ENCODE results near the gene LTBP1.
"Not testable (repeated sequence)": the region's sequence is repeated elsewhere in the genome, so short reads cannot be mapped to it uniquely, and the experiment has no call there.

LTBP1 gene, protein sequence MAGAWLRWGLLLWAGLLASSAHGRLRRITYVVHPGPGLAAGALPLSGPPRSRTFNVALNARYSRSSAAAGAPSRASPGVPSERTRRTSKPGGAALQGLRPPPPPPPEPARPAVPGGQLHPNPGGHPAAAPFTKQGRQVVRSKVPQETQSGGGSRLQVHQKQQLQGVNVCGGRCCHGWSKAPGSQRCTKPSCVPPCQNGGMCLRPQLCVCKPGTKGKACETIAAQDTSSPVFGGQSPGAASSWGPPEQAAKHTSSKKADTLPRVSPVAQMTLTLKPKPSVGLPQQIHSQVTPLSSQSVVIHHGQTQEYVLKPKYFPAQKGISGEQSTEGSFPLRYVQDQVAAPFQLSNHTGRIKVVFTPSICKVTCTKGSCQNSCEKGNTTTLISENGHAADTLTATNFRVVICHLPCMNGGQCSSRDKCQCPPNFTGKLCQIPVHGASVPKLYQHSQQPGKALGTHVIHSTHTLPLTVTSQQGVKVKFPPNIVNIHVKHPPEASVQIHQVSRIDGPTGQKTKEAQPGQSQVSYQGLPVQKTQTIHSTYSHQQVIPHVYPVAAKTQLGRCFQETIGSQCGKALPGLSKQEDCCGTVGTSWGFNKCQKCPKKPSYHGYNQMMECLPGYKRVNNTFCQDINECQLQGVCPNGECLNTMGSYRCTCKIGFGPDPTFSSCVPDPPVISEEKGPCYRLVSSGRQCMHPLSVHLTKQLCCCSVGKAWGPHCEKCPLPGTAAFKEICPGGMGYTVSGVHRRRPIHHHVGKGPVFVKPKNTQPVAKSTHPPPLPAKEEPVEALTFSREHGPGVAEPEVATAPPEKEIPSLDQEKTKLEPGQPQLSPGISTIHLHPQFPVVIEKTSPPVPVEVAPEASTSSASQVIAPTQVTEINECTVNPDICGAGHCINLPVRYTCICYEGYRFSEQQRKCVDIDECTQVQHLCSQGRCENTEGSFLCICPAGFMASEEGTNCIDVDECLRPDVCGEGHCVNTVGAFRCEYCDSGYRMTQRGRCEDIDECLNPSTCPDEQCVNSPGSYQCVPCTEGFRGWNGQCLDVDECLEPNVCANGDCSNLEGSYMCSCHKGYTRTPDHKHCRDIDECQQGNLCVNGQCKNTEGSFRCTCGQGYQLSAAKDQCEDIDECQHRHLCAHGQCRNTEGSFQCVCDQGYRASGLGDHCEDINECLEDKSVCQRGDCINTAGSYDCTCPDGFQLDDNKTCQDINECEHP (N-terminal part only)

DNA sequence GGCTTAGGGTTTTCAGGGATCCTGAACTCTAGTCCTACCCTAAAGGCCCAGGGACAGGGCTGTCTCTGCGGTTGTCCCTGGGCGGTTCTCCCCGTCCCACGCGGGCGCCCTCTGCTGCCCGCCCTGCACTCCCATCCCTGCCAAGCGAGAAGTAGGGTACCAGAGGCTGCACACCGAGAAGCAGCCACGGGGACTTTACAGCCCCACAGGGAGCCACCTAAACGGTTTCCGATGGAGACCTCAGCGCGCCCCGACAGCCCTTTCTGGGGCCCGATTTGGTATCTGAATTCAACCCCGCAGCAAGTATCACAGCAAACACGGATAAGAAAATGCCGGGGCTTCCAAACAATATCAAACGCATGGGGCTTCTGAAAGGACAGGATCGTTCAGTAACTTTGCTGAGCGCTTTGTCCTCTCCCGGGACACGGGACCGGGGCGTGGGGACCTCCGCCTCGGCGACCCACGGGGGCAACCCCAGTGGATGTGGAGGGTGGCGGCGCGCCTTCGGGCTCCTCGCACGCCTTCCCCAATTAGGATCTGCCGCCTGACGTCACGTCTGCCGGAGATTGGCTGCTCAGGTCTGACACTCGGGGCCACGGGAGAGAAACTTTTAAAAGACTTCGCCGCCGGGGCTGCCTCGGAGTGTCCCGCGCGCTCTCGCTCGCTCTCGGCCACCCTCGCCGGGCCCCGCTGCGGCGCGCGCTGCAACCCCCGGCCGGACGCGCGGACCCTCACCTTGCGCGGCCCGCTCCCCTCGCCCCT is at the start of gene LTBP1:
LTBP1 (plus strand) TSS at position 640 of the 762 bp plus-strand sequence. CDS start 372 bp downstream, outside the sequence.
- in situ Hi-C loops (cut with MboI; ENCODE audit: low sequenced_read_pairs): no loop called here

DNA sequence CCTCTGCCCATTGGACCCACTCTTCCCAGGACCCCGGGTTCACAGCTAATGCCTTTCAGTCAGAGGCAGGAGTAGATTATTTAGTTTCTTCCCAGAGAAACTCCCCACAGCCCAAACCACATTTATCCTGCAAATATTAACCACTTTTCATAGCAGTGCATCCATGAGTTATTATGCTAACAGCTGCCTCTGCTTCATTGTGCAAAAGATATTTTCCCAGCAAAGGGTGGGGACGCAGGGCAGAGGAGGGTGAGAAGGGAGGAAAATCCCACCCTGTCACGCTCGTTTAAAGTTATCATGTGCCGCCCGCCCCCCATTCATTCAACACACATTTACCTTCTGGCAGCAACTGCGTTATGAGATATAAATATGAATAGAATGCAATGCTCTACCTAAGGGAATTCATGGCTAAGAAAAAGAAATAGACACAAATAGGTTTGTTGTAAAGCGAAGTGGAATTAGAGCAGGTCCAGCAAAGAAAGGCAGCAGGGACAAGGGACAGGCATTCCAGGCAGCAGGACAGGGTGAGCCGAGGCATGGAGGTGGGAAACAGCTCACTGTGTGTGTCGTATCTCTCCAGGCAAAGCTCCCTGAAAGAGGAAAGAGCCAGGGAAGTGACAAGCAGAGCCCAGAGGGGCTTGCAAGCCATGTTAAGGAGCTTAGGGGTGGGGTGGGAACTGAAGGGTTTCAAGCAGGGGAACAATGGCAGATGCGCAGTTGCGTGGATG is 46.3 kb upstream of the LTBP1 start:
- in situ Hi-C loops (cut with MboI; ENCODE audit: low sequenced_read_pairs): no loop called here

DNA sequence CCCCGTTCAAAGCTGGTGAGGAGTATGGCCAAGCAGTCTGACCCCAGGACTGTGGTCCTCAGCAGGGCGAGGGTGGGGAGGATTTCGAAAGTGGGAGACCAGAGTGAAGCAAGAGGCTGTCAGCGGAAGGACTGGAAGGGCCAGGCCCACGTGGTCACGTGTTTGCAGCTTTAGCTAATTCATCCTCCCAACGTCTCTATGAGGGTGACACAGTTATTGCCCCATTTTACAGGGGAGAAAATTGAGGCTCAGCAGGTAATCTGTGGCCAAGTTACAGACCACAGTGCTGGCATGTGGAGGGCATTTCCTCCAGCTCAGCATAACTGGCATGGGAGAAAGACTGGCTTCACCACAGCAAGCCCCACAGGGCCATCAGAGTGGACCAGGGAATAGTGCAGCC is 45.4 kb upstream of the LTBP1 start:
- in situ Hi-C loops (cut with MboI; ENCODE audit: low sequenced_read_pairs): no loop called here

DNA sequence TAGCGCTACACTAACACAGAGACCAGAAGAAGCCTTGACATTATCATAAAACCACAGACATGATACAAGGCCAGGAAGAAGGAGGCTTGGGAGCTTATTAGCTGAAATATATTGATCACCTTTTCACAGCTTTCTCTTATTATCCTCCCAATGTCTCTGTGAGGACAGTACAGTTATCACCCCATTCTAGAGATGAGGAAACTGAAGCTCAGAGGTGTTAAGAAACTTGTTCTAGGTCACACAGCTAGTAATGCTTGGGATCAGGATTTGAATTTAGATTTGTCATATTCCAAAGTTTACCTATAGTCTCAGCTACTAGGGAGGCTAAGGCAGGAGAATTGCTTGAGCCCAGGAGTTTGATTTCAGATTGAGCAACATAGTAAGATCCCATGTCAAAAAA is 44.6 kb upstream of the LTBP1 start:
- in situ Hi-C loops (cut with MboI; ENCODE audit: low sequenced_read_pairs): no loop called here

DNA sequence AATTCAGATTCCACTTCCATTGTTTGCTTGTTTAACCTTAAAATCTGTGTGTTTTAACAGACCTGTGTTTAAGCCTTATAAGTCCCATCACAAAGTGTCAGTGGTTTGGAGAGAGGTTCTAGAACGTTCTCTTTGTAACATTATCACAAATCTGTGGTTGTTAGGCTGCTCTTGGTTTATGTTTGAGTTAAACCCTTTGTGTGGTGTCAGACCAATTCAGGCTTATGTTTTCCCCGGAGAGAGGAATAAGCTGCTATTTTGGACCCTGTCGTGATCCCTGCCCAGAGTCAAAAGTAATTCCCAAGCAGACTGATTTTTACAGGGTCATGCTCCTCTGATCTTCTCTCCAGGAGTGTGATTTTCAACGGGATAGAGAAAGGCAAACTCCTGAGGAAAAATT is 43.8 kb upstream of the LTBP1 start:
- in situ Hi-C loops (cut with MboI; ENCODE audit: low sequenced_read_pairs): no loop called here

DNA sequence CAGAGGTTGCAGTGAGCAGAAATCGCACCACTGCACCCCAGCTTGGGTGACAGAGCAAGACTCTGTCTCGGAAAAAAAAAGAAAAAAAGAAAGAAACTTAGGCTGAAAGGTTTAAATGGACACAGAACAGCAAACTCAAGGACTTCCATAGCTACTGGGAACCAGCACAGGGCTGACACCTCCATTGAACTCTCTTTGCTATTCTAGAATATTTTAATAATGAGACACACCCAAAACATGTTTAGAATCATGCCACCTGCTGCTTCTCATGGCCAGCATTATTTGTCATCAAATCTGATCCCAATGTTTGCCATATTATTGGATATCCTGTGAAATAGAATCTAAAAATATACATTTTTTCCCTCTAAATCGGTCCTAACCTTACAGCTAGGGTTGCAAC is 42.7 kb upstream of the LTBP1 start:
- in situ Hi-C loops (cut with MboI; ENCODE audit: low sequenced_read_pairs): no loop called here

DNA sequence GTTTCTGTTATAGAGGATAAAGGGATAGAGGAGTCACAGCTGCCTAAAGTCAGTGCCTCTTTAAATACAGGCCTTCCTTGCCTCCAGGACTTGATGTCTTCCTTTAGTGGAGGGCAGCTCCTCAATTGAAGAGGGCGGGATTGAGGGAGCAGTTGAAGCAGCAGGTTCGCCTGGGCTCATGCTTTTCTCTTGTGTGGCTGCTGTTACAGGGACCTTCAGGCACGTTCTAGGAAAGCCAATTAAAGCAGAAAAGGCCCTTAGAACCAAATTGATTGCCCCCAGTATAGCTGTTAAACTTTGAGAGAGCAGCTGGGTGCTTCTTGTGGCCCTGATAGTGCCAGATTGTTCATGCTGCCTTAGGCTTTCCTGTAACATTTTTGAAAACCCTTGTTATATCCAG is 42.0 kb upstream of the LTBP1 start:
- in situ Hi-C loops (cut with MboI; ENCODE audit: low sequenced_read_pairs): no loop called here

DNA sequence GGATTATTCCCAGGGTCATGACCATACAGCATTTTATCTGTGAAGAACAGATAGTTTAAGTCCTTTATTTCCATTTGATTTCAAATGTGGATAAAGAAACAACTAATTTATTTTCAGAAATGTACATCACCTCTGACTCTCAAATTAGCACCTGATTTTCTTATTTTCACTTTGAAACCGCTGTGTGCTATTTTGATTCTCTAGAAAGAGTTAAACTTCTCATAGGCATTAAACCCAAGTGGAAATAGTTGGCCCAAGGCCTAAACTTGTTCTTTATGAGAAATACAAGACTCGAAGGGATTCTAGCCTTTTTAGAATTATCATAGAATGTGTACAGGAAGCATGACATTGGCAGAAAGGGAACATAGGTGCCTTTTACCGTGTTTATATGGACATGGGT is 41.5 kb upstream of the LTBP1 start:
- in situ Hi-C loops (cut with MboI; ENCODE audit: low sequenced_read_pairs): no loop called here

DNA sequence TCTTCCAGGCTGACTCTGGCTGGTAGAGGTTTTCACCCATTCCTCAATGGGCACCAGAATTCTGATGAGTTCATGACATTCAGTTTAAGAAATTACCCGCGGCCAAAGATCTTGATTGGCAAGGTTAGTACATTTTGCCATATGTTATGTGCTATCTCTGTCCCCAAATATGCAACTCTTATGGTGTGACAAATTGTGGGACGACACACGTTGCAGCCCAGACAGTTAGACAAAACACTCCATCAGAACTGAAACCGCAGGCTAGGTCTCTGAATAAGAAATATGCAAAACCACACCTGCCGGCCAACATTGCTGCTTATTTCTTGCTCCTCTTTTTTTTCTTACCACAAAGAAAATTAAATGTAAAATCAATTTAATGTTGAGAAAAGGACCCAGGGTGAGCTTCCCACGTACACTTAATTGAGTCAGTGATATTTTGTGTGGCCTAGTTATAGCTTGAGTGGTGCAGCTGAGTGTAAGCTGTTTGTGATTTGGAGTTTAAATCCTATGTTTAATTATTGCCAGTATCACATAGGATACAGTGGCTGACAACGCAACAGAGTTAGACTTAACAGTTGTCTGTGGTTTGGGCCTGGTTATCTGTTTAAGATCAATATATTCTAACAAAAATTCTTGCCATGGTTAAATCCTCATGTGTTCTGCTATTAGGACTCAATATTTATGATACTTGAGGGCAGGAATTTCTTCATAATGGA is 35.7 kb upstream of the LTBP1 start:
- in situ Hi-C loops (cut with MboI; ENCODE audit: low sequenced_read_pairs): no loop called here

DNA sequence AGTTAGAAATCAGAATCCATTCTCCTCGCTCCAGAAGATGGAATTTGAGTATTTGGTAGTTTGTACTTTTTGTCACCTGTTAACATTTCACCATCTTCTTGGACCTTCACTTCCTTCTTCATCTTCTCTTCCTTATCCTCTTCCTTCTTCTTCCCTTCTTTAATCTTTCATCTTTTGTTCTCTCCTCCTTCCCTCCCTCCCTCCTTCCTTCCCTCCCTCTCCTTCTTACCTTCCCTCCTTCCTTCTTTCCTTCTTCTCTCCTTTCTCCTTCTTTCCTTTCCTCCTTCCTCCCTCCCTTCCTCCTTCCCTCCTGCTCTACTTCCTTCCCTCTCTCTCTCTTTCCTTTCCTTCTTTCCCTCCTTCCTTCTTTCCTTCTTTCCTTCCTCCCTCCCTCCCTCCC is 31.1 kb upstream of the LTBP1 start:
- in situ Hi-C loops (cut with MboI; ENCODE audit: low sequenced_read_pairs): no loop called here

DNA sequence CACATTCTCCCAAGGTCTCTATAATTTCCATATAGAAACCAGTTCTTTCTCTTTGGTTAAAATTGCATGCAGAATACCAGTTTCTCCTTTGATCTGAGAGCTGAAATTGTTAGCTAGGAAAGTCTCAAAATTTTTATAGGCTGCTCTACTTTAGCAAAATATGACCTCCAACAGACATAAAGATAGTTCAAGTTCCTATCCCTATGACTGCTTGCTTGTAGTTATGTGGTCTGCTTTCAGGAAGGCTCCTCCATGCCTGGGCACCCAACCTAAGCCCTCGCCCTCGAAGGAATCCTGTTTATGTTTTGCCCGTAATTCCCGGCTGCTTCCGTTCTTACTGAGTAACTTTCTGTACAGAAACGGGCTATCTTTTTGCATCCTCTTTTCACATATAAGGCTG is 28.0 kb upstream of the LTBP1 start:
- in situ Hi-C loops (cut with MboI; ENCODE audit: low sequenced_read_pairs): no loop called here

DNA sequence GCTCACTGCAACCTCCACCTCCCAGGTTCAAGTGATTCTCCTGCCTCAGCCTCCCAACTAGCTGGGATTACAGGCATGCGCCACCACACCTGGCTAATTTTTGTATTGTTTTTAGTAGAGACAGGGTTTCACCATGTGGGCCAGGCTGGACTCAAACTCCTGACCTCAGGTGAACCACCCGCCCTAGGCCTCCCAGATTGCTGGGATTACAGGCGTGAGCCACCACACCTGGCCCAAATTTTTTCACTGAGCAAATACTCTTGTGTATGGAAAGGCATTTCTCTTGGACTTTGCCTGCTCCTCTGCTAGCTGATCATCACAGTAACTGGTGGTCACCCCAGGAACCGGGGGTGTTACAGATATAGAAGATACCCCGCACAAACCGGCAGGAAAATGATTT is 26.9 kb upstream of the LTBP1 start:
- in situ Hi-C loops (cut with MboI; ENCODE audit: low sequenced_read_pairs): not testable (repeated sequence)

DNA sequence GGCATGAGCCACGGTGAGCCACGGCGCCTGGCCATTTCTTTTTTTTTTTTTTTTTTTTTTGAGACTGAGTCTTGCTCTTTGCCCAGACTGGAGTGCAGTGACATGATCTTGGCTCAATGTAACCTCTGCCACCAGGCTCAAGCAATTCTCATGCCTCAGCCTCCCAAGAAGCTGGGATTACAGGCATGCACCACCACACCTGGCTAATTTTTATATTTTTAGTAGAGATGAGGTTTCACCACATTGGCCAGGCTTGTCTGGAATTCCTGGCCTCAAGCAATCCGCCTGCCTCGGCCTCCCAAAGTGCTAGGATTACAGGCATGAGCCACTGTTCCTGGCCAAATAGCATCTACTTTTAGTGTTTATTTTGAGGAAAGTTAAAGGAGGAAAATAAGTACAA is 25.3 kb upstream of the LTBP1 start:
- in situ Hi-C loops (cut with MboI; ENCODE audit: low sequenced_read_pairs): not testable (repeated sequence)

DNA sequence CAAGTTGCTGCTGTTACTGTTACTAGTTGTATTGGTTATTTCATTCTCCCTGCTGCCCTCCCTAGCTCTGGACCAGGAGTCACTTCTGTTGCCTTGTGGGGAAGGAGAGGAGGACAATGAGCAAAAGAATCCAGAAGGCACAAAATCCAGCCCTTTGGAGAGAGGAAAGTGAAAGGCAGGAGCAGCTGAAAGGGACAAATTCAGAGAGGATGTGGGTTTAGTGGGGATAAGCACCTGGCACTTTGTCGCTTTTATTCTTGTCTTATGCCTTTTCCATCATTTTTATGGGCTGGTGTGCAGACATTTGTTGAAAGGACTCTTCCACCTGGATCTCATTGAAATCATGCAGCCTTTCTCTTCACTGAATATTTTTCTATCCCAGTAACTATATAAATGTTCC is 24.3 kb upstream of the LTBP1 start:
- in situ Hi-C loops (cut with MboI; ENCODE audit: low sequenced_read_pairs): no loop called here

DNA sequence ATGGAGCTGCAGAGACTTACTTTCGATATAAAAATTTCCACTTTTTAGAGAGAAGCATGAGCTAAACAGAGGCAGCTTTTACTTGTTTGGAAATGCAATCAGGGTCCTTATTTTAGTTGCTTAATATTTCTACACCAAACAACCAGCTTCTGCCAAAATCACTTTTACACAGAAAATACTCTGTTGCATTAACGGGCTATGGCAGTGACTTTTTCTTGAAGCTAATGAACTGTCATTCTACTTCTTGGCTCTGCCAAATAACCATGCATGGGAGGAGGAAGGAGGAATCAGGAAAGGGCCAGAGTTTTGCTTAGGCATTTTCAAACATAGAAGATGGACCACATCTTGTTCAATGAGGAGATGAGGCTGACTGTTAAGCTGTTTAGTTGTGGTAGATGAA is 23.6 kb upstream of the LTBP1 start:
- in situ Hi-C loops (cut with MboI; ENCODE audit: low sequenced_read_pairs): no loop called here

DNA sequence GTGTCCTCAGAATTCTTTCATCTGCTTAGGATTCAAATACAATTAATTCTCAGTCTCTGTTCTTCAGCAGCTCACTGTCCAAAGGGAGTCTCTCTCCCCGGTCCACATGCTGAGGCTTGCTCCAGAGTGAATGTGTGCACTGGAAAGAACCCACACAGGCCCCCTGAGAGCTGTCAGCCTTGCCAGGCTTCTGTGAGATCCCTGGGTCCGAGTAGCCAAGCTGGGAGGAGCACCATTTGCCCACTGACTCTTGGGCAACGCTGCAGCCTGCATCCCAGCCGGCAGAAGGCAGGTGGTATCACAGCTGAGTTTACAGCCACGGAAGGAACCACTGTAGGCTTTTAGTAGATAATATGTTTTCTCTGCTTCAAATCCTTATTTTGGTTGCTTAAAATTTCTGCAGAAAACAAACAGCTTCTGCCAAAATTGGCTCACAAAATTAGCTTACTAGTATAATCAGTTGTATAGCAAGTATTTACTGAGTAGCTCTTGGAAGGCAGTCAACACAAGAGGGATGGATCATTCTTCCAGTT is 21.4 kb upstream of the LTBP1 start:
- in situ Hi-C loops (cut with MboI; ENCODE audit: low sequenced_read_pairs): no loop called here

DNA sequence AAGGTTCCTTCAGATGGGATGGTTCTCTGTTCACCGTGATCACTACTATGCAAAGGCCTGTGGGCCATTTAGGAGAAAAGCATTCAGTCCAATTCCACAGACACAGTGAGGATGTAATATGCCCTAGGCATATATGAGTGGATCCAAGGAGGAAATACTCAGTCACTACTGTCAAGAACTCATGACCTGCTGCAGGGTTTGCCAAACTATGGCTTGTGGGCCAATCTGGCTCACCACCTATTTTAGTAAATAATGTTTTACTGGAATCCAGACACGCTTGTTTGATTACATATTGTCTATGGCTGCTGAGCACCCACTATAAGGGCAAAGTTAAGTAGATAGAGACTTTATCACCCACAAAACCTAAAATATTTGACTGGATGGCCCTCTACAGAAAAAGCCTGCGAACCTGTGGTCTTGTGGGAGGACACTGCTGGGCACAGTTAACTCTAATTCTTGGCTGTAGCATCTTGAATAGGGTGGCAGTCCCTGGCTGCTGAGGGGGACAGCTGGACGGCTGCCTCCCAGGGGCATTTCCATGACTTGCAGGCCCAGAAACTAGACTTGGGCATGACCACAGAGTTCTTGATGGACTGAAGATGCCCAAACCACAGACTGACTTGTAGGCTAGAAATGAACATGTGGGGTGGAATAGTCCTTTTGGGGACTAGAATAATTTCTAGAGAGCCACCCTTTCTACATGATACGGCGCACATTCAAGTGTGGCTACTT is 20.6 kb upstream of the LTBP1 start:
- in situ Hi-C loops (cut with MboI; ENCODE audit: low sequenced_read_pairs): no loop called here

DNA sequence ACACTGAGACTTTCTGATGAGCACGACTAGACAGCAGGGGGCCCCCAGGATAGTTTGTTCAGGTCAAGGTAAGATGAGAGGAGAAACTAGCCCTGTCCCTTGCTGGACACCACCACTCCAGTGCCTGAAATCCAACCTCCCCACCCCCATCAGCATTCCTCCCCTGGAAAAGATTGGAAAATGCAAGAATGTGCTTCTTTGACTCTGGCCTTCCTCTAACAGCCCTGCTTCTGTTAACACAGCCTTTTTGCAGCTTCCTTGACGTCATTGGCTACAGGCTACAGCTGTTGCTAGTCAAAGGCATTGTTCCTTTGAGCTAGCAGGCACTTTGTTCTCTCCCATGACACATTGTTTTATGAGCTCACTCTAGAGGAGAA is 20.1 kb upstream of the LTBP1 start:
- in situ Hi-C loops (cut with MboI; ENCODE audit: low sequenced_read_pairs): no loop called here

DNA sequence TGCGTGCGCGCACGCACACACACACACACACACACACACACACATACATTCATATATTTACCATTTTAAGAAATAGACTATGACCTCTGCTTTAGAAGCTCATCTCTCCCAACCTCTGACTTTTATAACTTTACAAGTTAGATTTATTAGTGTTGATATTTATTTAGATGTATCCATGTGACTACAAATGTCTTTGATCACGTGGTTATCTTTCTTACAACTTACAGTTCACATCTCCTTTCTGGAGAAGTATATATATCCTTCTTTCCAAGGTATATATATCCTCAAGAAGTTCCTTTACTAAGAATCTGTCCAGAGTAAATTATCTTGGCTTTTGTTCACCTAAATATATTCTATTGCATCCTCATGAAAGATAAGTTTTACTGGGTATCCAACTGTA is 16.3 kb upstream of the LTBP1 start:
- in situ Hi-C loops (cut with MboI; ENCODE audit: low sequenced_read_pairs): no loop called here
